GM12878 (cell line): ENCODE measurements around the gene BCORL1. TPM values are rescaled to one million over a fixed set of nuclear protein-coding genes. Genes with fewer than 3 reads are reported as not detected.

ENCODE experiments used
- ATAC-seq: fragments of 200-7000 bp; cut with Tn5 transposase; 3 replicates; pipeline ENCODE4 v1.9.1; 2020; ENCODE audit warnings: mild to moderate bottlenecking, moderate library complexity
- BruUV-seq: library from RNA; stranded (reverse); fragments of 400-500 nt; replicated peaks from 2 replicates; lab custom pipeline; 2021; lab: Mats Ljungman, UMichigan
- CTCF ChIA-PET: fragments of 300-600 bp; sonication (Branson Sonifier 250); formaldehyde crosslinking; extraction: SDS; loops from one replicate; lab custom pipeline; 2021; ENCODE audit warnings: inconsistent platforms; lab: Yijun Ruan, JAX
- POLR2A ChIA-PET: fragments of 350-600 bp; formaldehyde crosslinking; extraction: SDS; loops from one replicate; lab custom pipeline; 2021; ENCODE audit warnings: inconsistent platforms; lab: Charles Lee
- RAD21 ChIA-PET: fragments of 300-600 bp; sonication (Branson Sonifier 250); formaldehyde crosslinking; loops from one replicate; lab custom pipeline; 2023; ENCODE audit warnings: antibody characterized with exemption; ENCODE audit not compliant: unreplicated experiment; lab: Charles Lee
- SMC1A ChIA-PET: fragments of 300-600 bp; sonication (Branson Sonifier 250); formaldehyde crosslinking; loops from one replicate; lab custom pipeline; 2023; ENCODE audit not compliant: unreplicated experiment, uncharacterized antibody; lab: Charles Lee
- DNase-seq: peaks from one replicate; pipeline ENCODE4 v3.0.0-alpha.2; 2011; ENCODE audit warnings: low read depth, low spot score
- FAIRE-seq: peaks from 3 replicates; lab custom pipeline; 2011; peaks lifted over from hg19 to GRCh38; lab: Jason Lieb, UNC
- H2AFZ ChIP-seq: 2 replicates; pipeline ENCODE4 v1.6.0; 2011; ENCODE audit warnings: low read depth, low read length, control low read depth; ENCODE audit not compliant: control insufficient read depth
- H3K27ac ChIP-seq: 2 replicates; pipeline ENCODE4 v1.5.1; 2011; ENCODE audit warnings: control low read depth; ENCODE audit not compliant: control insufficient read depth, insufficient read depth
- H3K27me3 ChIP-seq, 2 experiments: replicated peaks in 1 of 2; 2 replicates each; pipeline versions ENCODE4 v1.6.0 to v1.6.1; 2011; ENCODE audit warnings: low read length in 1 of 2; ENCODE audit not compliant: control insufficient read depth in 2 of 2, insufficient read depth in 2 of 2
- H3K36me3 ChIP-seq, 2 experiments: 2 replicates each; pipeline ENCODE4 v1.5.1; 2011; ENCODE audit warnings: low read length in 1 of 2; ENCODE audit not compliant: control insufficient read depth in 2 of 2, insufficient read depth in 2 of 2
- H3K4me1 ChIP-seq: 2 replicates; pipeline ENCODE4 v1.6.1; 2011; ENCODE audit warnings: mild to moderate bottlenecking, low read length, moderate library complexity, mixed read lengths; ENCODE audit not compliant: control insufficient read depth, insufficient read depth
- H3K4me2 ChIP-seq: 2 replicates; pipeline ENCODE4 v1.6.0; 2011; ENCODE audit warnings: control low read depth; ENCODE audit not compliant: control insufficient read depth, insufficient read depth
- H3K4me3 ChIP-seq: fragments of 200-600 bp; sonication (generic); 2 replicates; pipeline ENCODE4 v1.5.1; 2016
- H3K79me2 ChIP-seq: 2 replicates; pipeline ENCODE4 v1.6.0; 2011; ENCODE audit warnings: low read length; ENCODE audit not compliant: control insufficient read depth, insufficient read depth
- H3K9ac ChIP-seq: 2 replicates; pipeline ENCODE4 v1.8.0; 2011; ENCODE audit warnings: low read length, control low read depth, mixed read lengths; ENCODE audit not compliant: control insufficient read depth, insufficient read depth
- H3K9me3 ChIP-seq: replicated peaks from 3 replicates; pipeline ENCODE4 v1.5.1; 2011; ENCODE audit warnings: mild to moderate bottlenecking, low read length; ENCODE audit not compliant: control insufficient read depth, insufficient read depth
- H4K20me1 ChIP-seq: 2 replicates; pipeline ENCODE4 v1.6.0; 2011; ENCODE audit not compliant: control insufficient read depth, insufficient read depth
- E2F4 ChIP-seq: IDR thresholded peaks from 2 replicates; pipeline ENCODE4 v1.6.1; 2012; ENCODE audit warnings: low read depth, low read length, improper control_type of control experiment
- IKZF1 ChIP-seq: fragments of 450-650 bp; conservative IDR thresholded peaks from 2 replicates; pipeline ENCODE4 v1.6.1; 2017; ENCODE audit warnings: antibody characterized with exemption, mild to moderate bottlenecking
- LARP7 ChIP-seq: fragments of 450-650 bp; IDR thresholded peaks from 2 replicates; pipeline ENCODE4 v1.6.1; 2017; ENCODE audit warnings: mild to moderate bottlenecking
- MLLT1 ChIP-seq: fragments of 450-650 bp; IDR thresholded peaks from 2 replicates; pipeline ENCODE4 v1.6.1; 2016; ENCODE audit warnings: mild to moderate bottlenecking
- NR2C1 ChIP-seq: fragments of 450-650 bp; IDR thresholded peaks from 2 replicates; pipeline ENCODE4 v1.6.1; 2017; ENCODE audit warnings: antibody characterized with exemption, mild to moderate bottlenecking, moderate library complexity
- POLR2A ChIP-seq: IDR thresholded peaks from 2 replicates; pipeline ENCODE4 v1.6.1; 2011; ENCODE audit warnings: low read depth, mild to moderate bottlenecking, low read length
- SIN3A ChIP-seq: IDR thresholded peaks from 2 replicates; pipeline ENCODE4 v1.6.1; 2012; ENCODE audit warnings: low read depth, low read length, improper control_type of control experiment
- SREBF1 ChIP-seq: IDR thresholded peaks from 2 replicates; pipeline ENCODE4 v1.6.1; 2012; ENCODE audit warnings: mild to moderate bottlenecking, low read length
- TAF1 ChIP-seq: IDR thresholded peaks from 2 replicates; pipeline ENCODE4 v1.6.1; 2011; ENCODE audit warnings: mild to moderate bottlenecking, low read depth, low read length, borderline replicate concordance
- YY1 ChIP-seq: IDR thresholded peaks from 2 replicates; pipeline ENCODE4 v1.6.1; 2011; ENCODE audit warnings: low read depth, mild to moderate bottlenecking, low read length
- ZBTB33 ChIP-seq: fragments of 450-650 bp; IDR thresholded peaks from 2 replicates; pipeline ENCODE4 v1.6.1; 2017; ENCODE audit warnings: mild to moderate bottlenecking
- WGBS: methylation state at CpG from one replicate; pipeline ENCODE4 v1.1.6; 2016; ENCODE audit warnings: low lambda C conversion rate; ENCODE audit not compliant: insufficient replicate concordance, insufficient coverage; ENCODE audit errors: missing lambda C conversion rate; 5-methylcytosine and 5-hydroxymethylcytosine counted together
- in situ Hi-C: fragments of 300-500 bp; cut with MboI; formaldehyde crosslinking; loops from 9 replicates; pipeline ENCODE4 v1.14.3; 2018; ENCODE audit warnings: mixed read lengths
- intact Hi-C: fragments of 100-400 bp; cut with micrococcal nuclease; formaldehyde crosslinking; loops from one replicate; pipeline ENCODE4 v1.14.2; 2022; ENCODE audit not compliant: unreplicated experiment
- polyA plus RNA-seq, 11 experiments: library from polyadenylated mRNA; depleted of rRNA in 4 of 11; unstranded in 6 of 11; stranded (reverse) in 5 of 11; fragments of >200 nt; fragmentation: Nextera tagmentation in 4 of 11; fragmentation: Illumina TruSeq in 1 of 11; extraction: Ambion mirVana in 4 of 11; extraction: Trizol in 1 of 11; gene quantifications; 1 replicate in 1 of 11; 2 replicates in 10 of 11; pipeline versions ENCODE4 v1.2.1 to v1.2.3, GENCODE V29; 2011 to 2016; ENCODE audit warnings: inconsistent platforms in 2 of 11, missing spikeins in 2 of 11, low read depth in 1 of 11
- total RNA-seq, 4 experiments: library from RNA; depleted of rRNA in 3 of 4; stranded (reverse); fragments of >200 nt in 3 of 4; fragmentation: Illumina TruSeq in 1 of 4; extraction: Trizol in 1 of 4; gene quantifications; 2 replicates each; pipeline versions ENCODE4 v1.2.1 to v1.2.3, GENCODE V29; 2013 to 2021

BCORL1 gene
- total and polyA plus RNA-seq, 10 of the 15 experiments (the other 5 are each of a cell fraction or from before 2014, with no cell fraction given), result 0.16 to 7.2 (median 0.94) TPM

- TF ChIP-seq MLLT1 (0 out of 2 replicates have a peak, but pooled peaks have one; percentile 42), POLR2A (peak; percentile 94), YY1 (0 out of 2 replicates have a peak, but pooled peaks have one; percentile 8), TAF1 (peak; percentile 78; the same call in 1 of the 2 replicates), SIN3A (peak; percentile 54; the same call in 1 of the 2 replicates), SREBF1 (peak; percentile 63), E2F4 (0 out of 2 replicates have a peak, but pooled peaks have one; percentile 12)
- TF ChIP-seq, all 136 proteins: peak for 25
These were observed at the start of gene BCORL1 (continued) for GRCh38 chrX:129982300-129983251.

DNA sequence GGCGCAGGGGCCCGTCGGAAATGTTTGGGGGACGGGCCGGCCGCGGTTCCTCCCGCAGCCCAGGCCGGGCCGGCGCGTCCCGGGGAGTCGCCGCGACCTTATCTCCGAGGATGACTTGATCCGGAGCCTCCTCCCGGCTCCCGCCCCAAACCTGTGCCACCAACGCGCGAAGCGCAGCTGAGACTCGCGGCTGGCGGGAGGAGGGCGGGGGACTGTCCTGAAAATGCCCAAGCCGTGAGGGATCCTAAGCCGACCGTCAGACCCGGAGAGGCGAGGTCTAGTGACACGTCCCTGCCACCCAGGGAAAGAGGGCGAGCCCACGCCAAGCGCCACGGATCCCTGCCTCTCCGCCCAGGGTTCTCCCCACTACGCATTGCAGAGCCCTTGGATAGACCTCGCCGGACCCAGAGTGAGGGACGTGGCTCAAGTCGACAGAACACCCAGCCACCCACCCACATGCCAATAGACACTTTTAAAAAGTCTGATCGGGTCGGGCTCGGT, 49.6 kb upstream of the BCORL1 start:
- Histone ChIP-seq H3K4me2 (peak overlapping the region; percentile 48; the same call in 1 of the 2 replicates), H3K27me3 (no peaks in the 10 kb centered on the region), H3K79me2 (no peaks in the 10 kb centered on the region), H3K9ac (no peak overlapping the region), H2AFZ (peak overlapping the region; percentile 23; the same call in 1 of the 2 replicates), H3K9me3 (no peaks in the 10 kb centered on the region; the same call in 2 of the 3 replicates), H3K4me3 (no peak overlapping the region), H3K27ac (no peak overlapping the region), H3K36me3 (no peaks in the 10 kb centered on the region), H4K20me1 (no peaks in the 10 kb centered on the region), H3K4me1 (no peaks in the 10 kb centered on the region)
- WGBS, result 44% methylated on average over 42 of the region's 47 CpGs
- no peak for FAIRE-seq
- CTCF ChIA-PET, result no interaction called here
- ATAC-seq, result no peak
- POLR2A ChIA-PET, result interaction anchor here (0.6 to 0.7 kb wide), 2 partner anchors 9 to 26 kb away, joined by 3 to 6 read pairs; no protein-coding TSS in a partner anchor
- BruUV-seq, result no TSS peak
- 0 out of 2 replicates have a peak, but pooled peaks have one; percentile 13 for TF ChIP-seq LARP7
- TF ChIP-seq NR2C1, result no peak
- TF ChIP-seq ZBTB33, result no peak
- peak; percentile 22; the same call in 1 of the 2 replicates for TF ChIP-seq IKZF1
- SMC1A ChIA-PET, result no interaction called here
- RAD21 ChIA-PET, result no interaction called here
- in situ Hi-C loops, result no loop called here
- no peak for DNase-seq
- intact Hi-C loops, result loop anchor here (10.0 kb wide), 1 partner anchor 242 kb away; the partner anchor contains the start of gene RAB33A
